ENCODE results near the gene ONECUT3. TPM values are rescaled to one million over a fixed set of nuclear protein-coding genes. Genes with fewer than 3 reads are reported as not detected.

ONECUT3 gene
- total RNA-seq, 1 donor = not detected

DNA sequence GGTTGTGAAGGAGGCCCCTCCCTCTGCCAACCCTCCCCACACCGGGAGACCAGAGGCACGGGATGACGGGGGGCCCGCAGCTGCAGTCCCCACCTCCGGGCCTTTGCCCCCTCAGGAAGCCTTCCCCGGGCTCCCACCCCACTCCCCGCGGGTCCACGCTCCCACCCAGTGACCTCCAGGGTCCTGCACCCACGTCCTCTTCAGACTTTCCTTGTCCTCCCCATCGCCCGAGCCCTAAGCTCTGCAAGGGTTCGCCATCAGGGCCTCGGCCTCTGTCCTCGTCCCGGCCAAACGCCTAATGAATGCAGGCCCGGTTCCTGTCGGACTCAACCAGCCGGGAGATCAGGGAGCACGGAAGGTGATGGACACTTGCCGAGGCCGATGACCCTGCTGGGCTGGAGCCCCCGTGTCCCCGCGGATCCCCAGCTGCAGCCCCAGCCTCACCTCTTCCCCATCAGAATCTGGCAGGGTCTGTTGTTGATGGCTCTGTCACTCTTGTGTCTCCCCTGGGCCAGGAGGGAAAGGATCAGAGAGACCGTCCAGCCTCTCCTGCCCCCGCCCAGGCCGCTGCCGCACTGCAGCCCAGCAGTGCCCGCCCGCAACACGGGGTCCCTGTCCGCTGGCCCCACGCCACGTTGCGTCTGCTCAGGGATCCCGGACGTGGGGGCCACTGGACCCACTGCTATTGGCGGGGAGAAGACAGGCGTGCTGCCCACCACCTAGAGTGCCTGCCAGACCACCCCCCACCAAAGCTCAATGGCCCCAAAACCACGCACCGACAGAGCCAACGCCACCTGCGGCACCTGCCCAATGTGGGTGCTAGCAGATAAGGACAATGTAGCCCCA, 53.1 kb downstream of the ONECUT3 start:
- H4K20me1 ChIP-seq (ENCODE audit: insufficient read depth, low read length) = no peaks in the 10 kb centered on the region
- no peak overlapping the region for H2AFZ ChIP-seq (ENCODE audit: low read length)
- no peaks in the 10 kb centered on the region for H3K4me1 ChIP-seq (ENCODE audit: insufficient read depth, low read length)
- no peaks in the 10 kb centered on the region for H3K79me2 ChIP-seq (ENCODE audit: insufficient read depth, low read length)
- H3K4me3 ChIP-seq (ENCODE audit: insufficient read depth, low read length) = no peak overlapping the region
- H3K4me2 ChIP-seq (ENCODE audit: insufficient read depth, low read length) = no peak overlapping the region
- TF ChIP-seq, protein P1, sequence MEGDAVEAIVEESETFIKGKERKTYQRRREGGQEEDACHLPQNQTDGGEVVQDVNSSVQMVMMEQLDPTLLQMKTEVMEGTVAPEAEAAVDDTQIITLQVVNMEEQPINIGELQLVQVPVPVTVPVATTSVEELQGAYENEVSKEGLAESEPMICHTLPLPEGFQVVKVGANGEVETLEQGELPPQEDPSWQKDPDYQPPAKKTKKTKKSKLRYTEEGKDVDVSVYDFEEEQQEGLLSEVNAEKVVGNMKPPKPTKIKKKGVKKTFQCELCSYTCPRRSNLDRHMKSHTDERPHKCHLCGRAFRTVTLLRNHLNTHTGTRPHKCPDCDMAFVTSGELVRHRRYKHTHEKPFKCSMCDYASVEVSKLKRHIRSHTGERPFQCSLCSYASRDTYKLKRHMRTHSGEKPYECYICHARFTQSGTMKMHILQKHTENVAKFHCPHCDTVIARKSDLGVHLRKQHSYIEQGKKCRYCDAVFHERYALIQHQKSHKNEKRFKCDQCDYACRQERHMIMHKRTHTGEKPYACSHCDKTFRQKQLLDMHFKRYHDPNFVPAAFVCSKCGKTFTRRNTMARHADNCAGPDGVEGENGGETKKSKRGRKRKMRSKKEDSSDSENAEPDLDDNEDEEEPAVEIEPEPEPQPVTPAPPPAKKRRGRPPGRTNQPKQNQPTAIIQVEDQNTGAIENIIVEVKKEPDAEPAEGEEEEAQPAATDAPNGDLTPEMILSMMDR (IDR thresholded peaks at IDR 0.05; ENCODE audit: extremely low read depth, low read depth, low read length) = no peak
- no peaks in the 10 kb centered on the region for H3K36me3 ChIP-seq (ENCODE audit: insufficient read depth, low read length)
- DNase-seq (ENCODE audit: insufficient read length, low spot score, missing footprints) = no peak
- H3K27me3 ChIP-seq (ENCODE audit: insufficient read depth, low read length) = no peaks in the 10 kb centered on the region
- no peaks in the 10 kb centered on the region for H3K9me3 ChIP-seq (ENCODE audit: low read depth, low read length)
- H3K27ac ChIP-seq (ENCODE audit: low read depth, low read length) = no peak overlapping the region

DNA sequence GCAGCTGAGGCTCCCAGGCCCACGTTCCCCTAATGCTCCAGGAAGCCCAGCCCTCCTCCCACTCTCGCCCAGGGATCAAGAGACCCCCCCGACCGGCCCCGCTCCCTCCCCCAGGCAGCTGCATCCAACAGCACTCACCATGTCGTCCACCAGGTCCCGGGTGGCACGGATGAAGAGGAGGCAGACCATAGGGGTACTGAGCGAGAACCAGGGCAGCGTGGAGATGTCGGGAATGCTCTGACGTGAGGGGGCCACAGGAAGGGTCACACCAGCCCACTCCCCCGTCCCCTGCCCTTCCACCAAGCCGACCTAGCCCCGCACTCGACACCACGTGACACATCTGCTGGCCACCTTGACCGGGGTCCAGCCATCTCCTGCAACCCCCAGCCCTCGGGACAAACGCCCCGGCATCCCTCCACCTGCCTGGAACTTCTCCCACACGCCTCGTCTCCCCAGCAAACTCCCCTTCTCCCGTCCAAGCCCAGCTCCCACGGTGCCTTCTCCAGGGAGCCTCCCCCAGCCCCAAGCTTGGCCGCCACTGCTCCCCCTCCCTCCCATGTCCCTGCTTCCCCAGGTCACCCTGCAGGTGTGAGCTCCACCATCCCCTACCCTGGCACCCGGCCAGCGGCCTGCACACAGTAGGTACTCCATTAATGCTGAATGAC, 53.9 kb downstream of the ONECUT3 start:
- TF ChIP-seq, protein P1 (IDR thresholded peaks at IDR 0.05; ENCODE audit: extremely low read depth, low read depth, low read length) = no peak
- no peaks in the 10 kb centered on the region for H4K20me1 ChIP-seq (ENCODE audit: insufficient read depth, low read length)
- no peaks in the 10 kb centered on the region for H3K9me3 ChIP-seq (ENCODE audit: low read depth, low read length)
- no peak overlapping the region for H3K4me2 ChIP-seq (ENCODE audit: insufficient read depth, low read length)
- H3K27me3 ChIP-seq (ENCODE audit: insufficient read depth, low read length) = no peaks in the 10 kb centered on the region
- no peak overlapping the region for H2AFZ ChIP-seq (ENCODE audit: low read length)
- no peaks in the 10 kb centered on the region for H3K4me1 ChIP-seq (ENCODE audit: insufficient read depth, low read length)
- no peak overlapping the region for H3K27ac ChIP-seq (ENCODE audit: low read depth, low read length)
- H3K36me3 ChIP-seq (ENCODE audit: insufficient read depth, low read length) = no peaks in the 10 kb centered on the region
- H3K79me2 ChIP-seq (ENCODE audit: insufficient read depth, low read length) = no peaks in the 10 kb centered on the region
- no peak overlapping the region for H3K4me3 ChIP-seq (ENCODE audit: insufficient read depth, low read length)
- DNase-seq (ENCODE audit: insufficient read length, low spot score, missing footprints) = no peak

DNA sequence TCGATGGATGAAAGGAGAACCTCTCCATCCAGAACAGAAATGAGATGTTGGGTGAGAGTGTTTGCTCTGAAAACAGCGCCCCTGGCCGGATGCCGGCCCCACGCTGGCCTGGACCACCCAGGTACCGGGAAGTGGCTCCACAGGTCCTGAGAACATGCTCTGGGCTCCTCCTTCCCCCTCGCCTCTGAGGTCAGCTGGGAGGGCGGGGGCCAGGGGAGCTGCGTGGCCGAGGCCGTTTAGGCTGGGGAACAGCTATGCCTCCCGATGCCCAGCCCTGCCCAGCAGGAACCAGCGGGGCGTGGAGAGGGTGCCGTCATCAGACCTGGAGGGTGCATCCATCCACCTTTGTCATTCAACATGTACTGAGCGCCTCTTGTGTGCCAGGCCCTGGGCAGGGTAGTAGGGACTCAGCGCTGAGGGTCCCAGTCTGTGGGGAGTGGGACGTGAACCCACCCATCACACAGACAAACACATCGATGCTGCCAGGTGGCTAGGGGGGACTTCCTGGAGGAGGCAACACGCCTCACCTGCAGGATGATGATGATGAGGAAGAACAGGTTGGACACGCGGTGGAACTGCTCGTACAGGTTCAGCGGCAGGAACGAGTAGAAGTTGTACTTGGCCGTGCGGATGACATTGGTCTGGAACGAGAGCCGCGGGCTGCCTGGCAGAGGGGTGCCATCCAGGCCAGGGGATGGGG, 54.5 kb downstream of the ONECUT3 start:
- H3K4me1 ChIP-seq (ENCODE audit: insufficient read depth, low read length) = peaks cover 5% of the 10 kb centered on the region
- H3K9me3 ChIP-seq (ENCODE audit: low read depth, low read length) = no peaks in the 10 kb centered on the region
- H4K20me1 ChIP-seq (ENCODE audit: insufficient read depth, low read length) = no peaks in the 10 kb centered on the region
- H3K4me2 ChIP-seq (ENCODE audit: insufficient read depth, low read length) = no peak overlapping the region
- H3K36me3 ChIP-seq (ENCODE audit: insufficient read depth, low read length) = no peaks in the 10 kb centered on the region
- H2AFZ ChIP-seq (ENCODE audit: low read length) = no peak overlapping the region
- H3K79me2 ChIP-seq (ENCODE audit: insufficient read depth, low read length) = no peaks in the 10 kb centered on the region
- no peak overlapping the region for H3K4me3 ChIP-seq (ENCODE audit: insufficient read depth, low read length)
- no peak overlapping the region for H3K27ac ChIP-seq (ENCODE audit: low read depth, low read length)
- H3K27me3 ChIP-seq (ENCODE audit: insufficient read depth, low read length) = no peaks in the 10 kb centered on the region
- TF ChIP-seq, protein P1 (IDR thresholded peaks at IDR 0.05; ENCODE audit: extremely low read depth, low read depth, low read length) = no peak
- DNase-seq (ENCODE audit: insufficient read length, low spot score, missing footprints) = no peak

DNA sequence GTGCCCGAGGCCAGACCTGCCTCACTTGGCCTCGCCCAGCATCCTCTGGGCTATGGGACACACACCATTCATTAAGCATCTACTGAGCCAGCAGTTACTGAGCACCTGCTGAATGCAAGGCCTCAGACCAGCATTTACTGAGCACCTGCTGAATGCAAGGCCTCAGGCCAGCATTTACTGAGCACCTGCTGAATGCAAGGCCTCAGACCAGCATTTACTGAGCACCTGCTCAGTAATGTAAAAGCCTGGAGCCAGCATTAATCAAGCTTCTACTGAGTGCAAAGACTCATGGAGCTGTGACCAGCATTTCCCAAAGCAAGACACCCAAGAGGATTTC, 55.1 kb downstream of the ONECUT3 start:
- no peaks in the 10 kb centered on the region for H3K36me3 ChIP-seq (ENCODE audit: insufficient read depth, low read length)
- H3K4me3 ChIP-seq (ENCODE audit: insufficient read depth, low read length) = no peak overlapping the region
- DNase-seq (ENCODE audit: insufficient read length, low spot score, missing footprints) = no peak
- H3K27ac ChIP-seq (ENCODE audit: low read depth, low read length) = no peak overlapping the region
- no peak overlapping the region for H3K4me2 ChIP-seq (ENCODE audit: insufficient read depth, low read length)
- no peaks in the 10 kb centered on the region for H4K20me1 ChIP-seq (ENCODE audit: insufficient read depth, low read length)
- no peaks in the 10 kb centered on the region for H3K27me3 ChIP-seq (ENCODE audit: insufficient read depth, low read length)
- no peaks in the 10 kb centered on the region for H3K79me2 ChIP-seq (ENCODE audit: insufficient read depth, low read length)
- H2AFZ ChIP-seq (ENCODE audit: low read length) = no peak overlapping the region
- TF ChIP-seq, protein P1 (IDR thresholded peaks at IDR 0.05; ENCODE audit: extremely low read depth, low read depth, low read length) = no peak
- H3K4me1 ChIP-seq (ENCODE audit: insufficient read depth, low read length) = peaks cover 9% of the 10 kb centered on the region
- no peaks in the 10 kb centered on the region for H3K9me3 ChIP-seq (ENCODE audit: low read depth, low read length)

All from osteoblast (primary cell).